GM13977 (cell line): Measurements from ENCODE around the gene PLN.
A peak's percentile ranks its signal among the peaks of the same experiment; 100 is the strongest.

ENCODE experiments used
- DNase-seq: peaks from one replicate; pipeline ENCODE4 v3.0.0; 2012; ENCODE audit warnings: low spot score
- in situ Hi-C: fragments of 300-500 bp; cut with MboI; formaldehyde crosslinking; loops from one replicate; pipeline ENCODE4 v1.12.0; 2022; ENCODE audit warnings: low sequenced_read_pairs, low pct_unique_long_range_greater_than_20kb, mixed read lengths, inconsistent platforms; ENCODE audit not compliant: unreplicated experiment
- TF ChIP-seq, protein P1 (sequence below): IDR thresholded peaks from 2 replicates; pipeline ENCODE4 v1.5.1; 2012; ENCODE audit warnings: mild to moderate bottlenecking, control low read depth; ENCODE audit not compliant: insufficient read depth; ENCODE audit errors: extremely low read depth, missing control alignments

PLN gene

GRCh38 chr6:118606268-118606667, 58.2 kb downstream of the PLN start:
- DNase-seq, result peak; percentile 19
- TF ChIP-seq, protein P1, sequence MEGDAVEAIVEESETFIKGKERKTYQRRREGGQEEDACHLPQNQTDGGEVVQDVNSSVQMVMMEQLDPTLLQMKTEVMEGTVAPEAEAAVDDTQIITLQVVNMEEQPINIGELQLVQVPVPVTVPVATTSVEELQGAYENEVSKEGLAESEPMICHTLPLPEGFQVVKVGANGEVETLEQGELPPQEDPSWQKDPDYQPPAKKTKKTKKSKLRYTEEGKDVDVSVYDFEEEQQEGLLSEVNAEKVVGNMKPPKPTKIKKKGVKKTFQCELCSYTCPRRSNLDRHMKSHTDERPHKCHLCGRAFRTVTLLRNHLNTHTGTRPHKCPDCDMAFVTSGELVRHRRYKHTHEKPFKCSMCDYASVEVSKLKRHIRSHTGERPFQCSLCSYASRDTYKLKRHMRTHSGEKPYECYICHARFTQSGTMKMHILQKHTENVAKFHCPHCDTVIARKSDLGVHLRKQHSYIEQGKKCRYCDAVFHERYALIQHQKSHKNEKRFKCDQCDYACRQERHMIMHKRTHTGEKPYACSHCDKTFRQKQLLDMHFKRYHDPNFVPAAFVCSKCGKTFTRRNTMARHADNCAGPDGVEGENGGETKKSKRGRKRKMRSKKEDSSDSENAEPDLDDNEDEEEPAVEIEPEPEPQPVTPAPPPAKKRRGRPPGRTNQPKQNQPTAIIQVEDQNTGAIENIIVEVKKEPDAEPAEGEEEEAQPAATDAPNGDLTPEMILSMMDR, result no peak
- in situ Hi-C loops, result no loop called here

DNA sequence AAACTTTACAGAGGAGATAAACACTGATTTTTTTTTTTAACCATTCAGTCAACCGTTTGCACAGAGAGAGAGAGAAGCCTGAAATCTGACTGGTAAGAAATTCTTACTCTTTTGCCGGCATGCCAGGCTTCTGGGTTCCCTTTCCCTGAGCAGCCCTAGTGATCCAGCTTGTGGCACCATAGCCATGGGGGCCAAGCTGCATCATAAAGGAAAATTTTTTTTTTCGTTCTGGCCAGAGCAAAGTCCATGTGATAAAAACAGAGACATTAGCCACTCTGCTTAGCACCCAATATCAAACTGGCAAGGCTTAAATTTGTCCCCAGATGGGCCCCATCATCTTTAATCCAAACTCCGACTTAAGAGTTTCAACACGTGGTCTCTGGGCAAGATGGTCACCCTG, 58.8 kb downstream of the PLN start:
- in situ Hi-C loops, result no loop called here
- TF ChIP-seq, protein P1, result no peak
- DNase-seq, result no peak
